T-cell (primary cell): ENCODE results near the gene MOCOS. TPM values are rescaled to one million over a fixed set of nuclear protein-coding genes. Genes with fewer than 3 reads are reported as not detected.

Experiments
- ATAC-seq, 4 experiments: fragments of 200-7000 bp in 3 of 4; fragments of 150-1000 bp in 1 of 4; cut with Tn5 transposase; replicated peaks in 1 of 4; 1 replicate in 3 of 4; 2 replicates in 1 of 4; pipeline ENCODE4 v1.10.0; 2021; ENCODE audit warnings: moderate library complexity in 3 of 4, mild to moderate bottlenecking in 2 of 4, moderate number of reproducible peaks in 1 of 4
- CTCF ChIA-PET, 2 donors: fragments of 300-600 bp; sonication (Branson Sonifier 250); formaldehyde crosslinking; loops; one replicate each; lab custom pipeline; 2022; ENCODE audit warnings: antibody characterized with exemption in 2 of 2; lab: Charles Lee
- POLR2A ChIA-PET, 2 donors: fragments of 300-600 bp; sonication (Branson Sonifier 250); formaldehyde crosslinking; loops; one replicate each; lab custom pipeline; 2022; ENCODE audit warnings: antibody characterized with exemption in 2 of 2; lab: Charles Lee
- DNase-seq, 35 experiments: peaks; one replicate each; pipeline versions ENCODE4 v3.0.0 to v3.0.0-alpha.2; 2013 to 2023
- H3K27ac ChIP-seq: one replicate; pipeline ENCODE4 v1.5.1; 2013; ENCODE audit warnings: low read length
- H3K27me3 ChIP-seq, 2 experiments: replicated peaks in 1 of 2; 1 replicate in 1 of 2; 2 replicates in 1 of 2; pipeline versions ENCODE4 v1.6.1 to v1.7.0; 2013; ENCODE audit warnings: low read length in 1 of 2, mixed read lengths in 1 of 2; ENCODE audit not compliant: control insufficient read depth in 2 of 2, insufficient read depth in 2 of 2; ENCODE audit errors: extremely low read depth in 1 of 2
- H3K36me3 ChIP-seq, 2 donors: 1 replicate in 1 of 2; 2 replicates in 1 of 2; pipeline versions ENCODE4 v1.6.1 to v1.7.0; 2013; ENCODE audit warnings: low read length in 1 of 2; ENCODE audit not compliant: control insufficient read depth in 2 of 2, insufficient read depth in 1 of 2; ENCODE audit errors: extremely low read depth in 1 of 2
- H3K4me1 ChIP-seq, 2 experiments: 1 replicate in 1 of 2; 2 replicates in 1 of 2; pipeline versions ENCODE4 v1.6.1 to v1.7.0; 2013; ENCODE audit warnings: low read length in 2 of 2, mixed read lengths in 1 of 2; ENCODE audit not compliant: insufficient read depth in 2 of 2, control insufficient read depth in 1 of 2; ENCODE audit errors: extremely low read depth in 1 of 2
- H3K4me3 ChIP-seq, 2 donors: 1 replicate in 1 of 2; 2 replicates in 1 of 2; pipeline versions ENCODE4 v1.5.1 to v1.7.0; 2013; ENCODE audit warnings: mild to moderate bottlenecking in 2 of 2, low read length in 1 of 2, moderate library complexity in 1 of 2; ENCODE audit not compliant: control insufficient read depth in 1 of 2; ENCODE audit errors: extremely low read depth in 1 of 2
- H3K9me3 ChIP-seq: 2 replicates; pipeline ENCODE4 v1.7.0; 2013
- H3K27ac Mint-ChIP-seq, 2 donors: one replicate each; pipeline ENCODE4 v1.8.0; 2020 to 2021; ENCODE audit warnings: mild to moderate bottlenecking in 2 of 2, mixed read lengths in 2 of 2
- H3K27me3 Mint-ChIP-seq, 2 donors: one replicate each; pipeline ENCODE4 v1.8.0; 2021 to 2022; ENCODE audit warnings: mixed read lengths in 2 of 2
- H3K36me3 Mint-ChIP-seq: one replicate; pipeline ENCODE4 v1.8.0; 2021; ENCODE audit warnings: mixed read lengths
- H3K4me1 Mint-ChIP-seq, 3 donors: one replicate each; pipeline ENCODE4 v1.8.0; 2020 to 2022; ENCODE audit warnings: mixed read lengths in 3 of 3, mild to moderate bottlenecking in 1 of 3
- H3K4me3 Mint-ChIP-seq, 3 donors: one replicate each; pipeline ENCODE4 v1.8.0; 2020 to 2022; ENCODE audit warnings: mild to moderate bottlenecking in 3 of 3, mixed read lengths in 3 of 3, moderate library complexity in 3 of 3
- H3K9me3 Mint-ChIP-seq, 3 donors: one replicate each; pipeline ENCODE4 v1.8.0; 2020 to 2022; ENCODE audit warnings: mixed read lengths in 3 of 3
- WGBS: methylation state at CpG from one replicate; pipeline ENCODE4 v1.1.5; 2013; ENCODE audit warnings: missing lambda C conversion rate; ENCODE audit not compliant: insufficient coverage; 5-methylcytosine and 5-hydroxymethylcytosine counted together
- total RNA-seq, 35 experiments: library from RNA in 6 of 35; stranded (reverse) in 6 of 35; fragments of 120-200 nt in 1 of 35; gene quantifications; one replicate each; pipeline versions ENCODE4 v1.2.1 to v1.2.4 and lab custom pipeline; 2013 to 2026

Gene MOCOS
- total RNA-seq, 5 donors from 2014 or later (not counting 1 experiment from before 2014, with no cell fraction given), result 0.05 to 0.47 (median 0.16) TPM

GRCh38 chr18:36305375-36305774, 118.1 kb downstream of the MOCOS start:
- peaks cover 45 to 57% of the 10 kb centered on the region in 2 donors for H3K27me3 Mint-ChIP-seq
- no peaks in the 10 kb centered on the region for H3K9me3 Mint-ChIP-seq
- no peaks in the 10 kb centered on the region for H3K4me1 Mint-ChIP-seq
- H3K4me3 Mint-ChIP-seq, result no peak overlapping the region
- ChIA-PET POLR2A (no interaction called here), CTCF (no interaction called here)
- DNase-seq, result no peak
- H3K27ac Mint-ChIP-seq, result no peak overlapping the region
- Histone ChIP-seq H3K9me3 (no peaks in the 10 kb centered on the region), H3K4me1 (no peaks in the 10 kb centered on the region), H3K27ac (no peak overlapping the region), H3K4me3 (no peak overlapping the region), H3K27me3 (peaks cover 2 to 32% of the 10 kb centered on the region in 2 experiments), H3K36me3 (no peaks in the 10 kb centered on the region)
- H3K36me3 Mint-ChIP-seq, result no peaks in the 10 kb centered on the region
- WGBS, result 0% methylated on average over 1 of the region's 2 CpGs
- ATAC-seq, result no peak

- CTCF ChIA-PET, result no interaction called here
- Histone ChIP-seq H3K27me3 (peaks cover 0 to 39% of the 10 kb centered on the region in 2 experiments), H3K9me3 (no peaks in the 10 kb centered on the region), H3K36me3 (no peaks in the 10 kb centered on the region), H3K27ac (no peak overlapping the region), H3K4me3 (no peak overlapping the region), H3K4me1 (no peaks in the 10 kb centered on the region)
- Mint-ChIP-seq H3K4me3 (no peak overlapping the region), H3K36me3 (no peaks in the 10 kb centered on the region), H3K9me3 (no peaks in the 10 kb centered on the region), H3K4me1 (no peaks in the 10 kb centered on the region), H3K27me3 (peaks cover 47 to 50% of the 10 kb centered on the region in 2 donors), H3K27ac (no peak overlapping the region)
- ATAC-seq, result no peak
- no peak for DNase-seq
- POLR2A ChIA-PET, result no interaction called here
Observed at GRCh38 chr18:36307513-36307912, 120.2 kb downstream of the MOCOS start.

- Mint-ChIP-seq H3K4me3 (no peak overlapping the region), H3K27ac (no peak overlapping the region), H3K36me3 (no peaks in the 10 kb centered on the region), H3K4me1 (no peaks in the 10 kb centered on the region), H3K9me3 (no peaks in the 10 kb centered on the region), H3K27me3 (peaks cover 39 to 42% of the 10 kb centered on the region in 2 donors)
- ChIA-PET CTCF (interaction anchor here in 1 of 2 donors (0.5 kb wide), 1 partner anchor 27 kb away, joined by 4 read pairs; no protein-coding TSS in a partner anchor), POLR2A (no interaction called here)
- Histone ChIP-seq H3K9me3 (no peaks in the 10 kb centered on the region), H3K27ac (no peak overlapping the region), H3K27me3 (peaks cover 0 to 32% of the 10 kb centered on the region in 2 experiments), H3K4me3 (no peak overlapping the region), H3K4me1 (no peaks in the 10 kb centered on the region), H3K36me3 (no peaks in the 10 kb centered on the region)
- 56% methylated on average over 5 of the region's 7 CpGs for WGBS
- DNase-seq, result no peak
- ATAC-seq, result no peak
Observed at GRCh38 chr18:36308711-36309435, 121.6 kb downstream of the MOCOS start.

- Mint-ChIP-seq H3K27ac (no peak overlapping the region), H3K27me3 (peaks cover 35 to 42% of the 10 kb centered on the region in 2 donors), H3K4me3 (no peak overlapping the region), H3K9me3 (no peaks in the 10 kb centered on the region), H3K36me3 (no peaks in the 10 kb centered on the region), H3K4me1 (no peaks in the 10 kb centered on the region)
- Histone ChIP-seq H3K27me3 (peaks cover 0 to 32% of the 10 kb centered on the region in 2 experiments), H3K4me1 (no peaks in the 10 kb centered on the region), H3K27ac (no peak overlapping the region), H3K36me3 (no peaks in the 10 kb centered on the region), H3K4me3 (no peak overlapping the region), H3K9me3 (no peaks in the 10 kb centered on the region)
- CTCF ChIA-PET, result interaction anchor here in 1 of 2 donors (0.5 kb wide), 1 partner anchor 28 kb away, joined by 4 read pairs; no protein-coding TSS in a partner anchor
- POLR2A ChIA-PET, result no interaction called here
- ATAC-seq (no peak), DNase-seq (no peak)
- 71% methylated on average over 7 of the region's 11 CpGs for WGBS
Observed at GRCh38 chr18:36309436-36310391, 122.4 kb downstream of the MOCOS start.

GRCh38 chr18:36311026-36311570, 123.8 kb downstream of the MOCOS start:
- POLR2A ChIA-PET, result interaction anchor here in 1 of 2 donors (0.6 kb wide), 1 partner anchor 262 kb away, joined by 3 read pairs; no protein-coding TSS in a partner anchor
- H3K27me3 Mint-ChIP-seq, result peaks cover 30 to 37% of the 10 kb centered on the region in 2 donors
- Histone ChIP-seq H3K36me3 (no peaks in the 10 kb centered on the region), H3K9me3 (no peaks in the 10 kb centered on the region), H3K27ac (no peak overlapping the region), H3K27me3 (peaks cover 0 to 30% of the 10 kb centered on the region in 2 experiments), H3K4me3 (no peak overlapping the region), H3K4me1 (no peaks in the 10 kb centered on the region)
- no peaks in the 10 kb centered on the region for H3K4me1 Mint-ChIP-seq
- no peaks in the 10 kb centered on the region for H3K36me3 Mint-ChIP-seq
- H3K27ac Mint-ChIP-seq, result no peak overlapping the region
- ATAC-seq (no peak), DNase-seq (no peak)
- H3K9me3 Mint-ChIP-seq, result no peaks in the 10 kb centered on the region
- no peak overlapping the region for H3K4me3 Mint-ChIP-seq
- 83% methylated on average over 3 of the region's 5 CpGs for WGBS
- CTCF ChIA-PET, result no interaction called here

GRCh38 chr18:36312806-36313395, 125.6 kb downstream of the MOCOS start:
- POLR2A ChIA-PET, result no interaction called here
- Mint-ChIP-seq H3K27me3 (peaks cover 25 to 30% of the 10 kb centered on the region in 2 donors), H3K4me3 (no peak overlapping the region), H3K36me3 (no peaks in the 10 kb centered on the region), H3K27ac (no peak overlapping the region), H3K4me1 (no peaks in the 10 kb centered on the region), H3K9me3 (peaks cover 0 to under 1% (median 0%) of the 10 kb centered on the region in 3 donors)
- H3K27me3 ChIP-seq, result peaks cover 0 to 29% of the 10 kb centered on the region in 2 experiments
- H3K4me1 ChIP-seq, result no peaks in the 10 kb centered on the region
- H3K36me3 ChIP-seq, result no peaks in the 10 kb centered on the region
- H3K4me3 ChIP-seq, result no peak overlapping the region
- CTCF ChIA-PET, result no interaction called here
- DNase-seq, result no peak
- H3K9me3 ChIP-seq, result no peaks in the 10 kb centered on the region
- 100% methylated on average over 1 of the region's 2 CpGs for WGBS
- no peak for ATAC-seq
- no peak overlapping the region for H3K27ac ChIP-seq
